GM21717 (cell line): Measurements from ENCODE around the gene TLL2.

Source experiments
- ATAC-seq: cut with Tn5 transposase; IDR thresholded peaks from one replicate; pipeline ENCODE4 v1.9.1; 2021; ENCODE audit warnings: mild to moderate bottlenecking, moderate library complexity; ENCODE audit not compliant: unreplicated experiment

TLL2 gene

GRCh38 chr10:96509017-96509641 lies 4.6 kb downstream of the TLL2 start:
- no peak for ATAC-seq

- ATAC-seq = no peak
Observed at GRCh38 chr10:96507044-96507443, 6.7 kb downstream of the TLL2 start.

- no peak for ATAC-seq
Observed at GRCh38 chr10:96505150-96506136, 8.3 kb downstream of the TLL2 start.

DNA sequence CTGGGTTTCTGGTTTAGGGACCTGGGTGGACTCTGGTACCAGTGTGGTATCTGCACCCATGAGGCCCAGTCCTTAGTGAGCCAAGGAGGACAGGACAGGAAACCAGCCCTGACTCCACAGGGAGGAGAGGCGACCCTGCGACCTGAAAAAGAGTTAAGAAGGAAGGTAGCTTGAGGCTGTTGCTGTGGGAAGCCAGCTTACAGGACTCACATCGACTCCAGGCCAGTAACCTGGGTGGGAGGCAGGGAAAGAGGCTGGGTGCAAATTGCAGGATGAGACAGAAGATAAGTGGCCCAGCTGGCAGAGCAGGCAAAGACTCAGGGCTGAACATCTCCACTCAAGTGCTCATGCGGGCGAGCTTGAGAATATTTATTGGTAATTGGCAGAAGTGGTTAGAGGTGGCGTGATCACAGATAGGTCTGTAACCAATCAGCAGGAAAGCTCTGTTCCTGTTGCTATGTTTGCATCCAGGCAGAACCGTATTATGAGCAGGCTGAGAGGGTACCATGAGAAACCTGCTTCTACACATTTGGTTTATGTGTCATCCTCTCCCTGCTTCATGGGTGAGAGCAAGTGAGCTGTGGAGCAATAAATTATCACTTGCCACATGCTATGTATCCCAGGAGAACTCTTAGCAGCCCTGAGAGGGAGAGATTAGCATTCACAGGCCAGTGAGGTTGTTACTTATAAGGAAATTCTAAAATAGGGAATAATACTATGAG lies 11.0 kb downstream of the TLL2 start:
- ATAC-seq = no peak

GRCh38 chr10:96501985-96502384 lies 11.7 kb downstream of the TLL2 start:
- no peak for ATAC-seq

- ATAC-seq = no peak
Observed at GRCh38 chr10:96500519-96500918, 13.2 kb downstream of the TLL2 start.

DNA sequence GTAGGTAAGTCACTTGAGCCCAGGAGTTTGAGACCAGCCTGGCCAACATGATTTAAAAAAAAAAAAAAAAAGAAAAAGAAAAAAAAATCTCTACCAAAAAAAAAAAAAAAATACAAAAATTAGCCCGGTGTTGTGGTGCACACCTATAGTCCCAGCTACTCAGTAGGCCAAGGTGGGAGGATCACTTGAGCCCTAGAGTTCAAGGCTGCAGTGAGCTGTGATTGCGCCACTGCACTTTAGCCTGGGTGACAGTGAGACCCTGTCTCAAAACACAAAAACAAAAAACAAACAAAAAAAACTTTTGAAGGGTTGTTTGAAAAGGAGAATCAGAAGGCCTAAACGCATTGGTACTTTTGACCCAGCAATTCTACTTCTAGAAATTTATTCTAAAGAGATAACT lies 13.7 kb downstream of the TLL2 start:
- no peak for ATAC-seq

DNA sequence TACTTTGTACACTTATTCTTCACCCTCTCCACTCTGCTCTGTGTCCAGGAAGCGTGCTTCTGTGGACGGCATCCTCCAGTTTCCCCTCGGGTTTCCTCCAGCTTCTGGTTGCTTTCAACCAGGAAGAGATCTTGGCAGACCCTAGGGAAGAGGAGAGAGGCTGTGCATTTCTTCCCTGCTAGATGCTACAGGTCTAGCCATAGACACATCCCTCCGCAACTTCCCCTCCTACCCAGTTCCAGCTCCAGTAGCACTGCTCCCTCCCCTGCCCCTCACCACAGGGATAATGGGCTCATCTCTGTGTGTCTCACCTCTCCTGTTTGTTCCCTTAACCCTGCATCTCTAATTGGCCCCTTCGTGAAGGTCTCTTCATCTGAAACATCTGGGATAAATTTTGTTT lies 16.3 kb downstream of the TLL2 start:
- no peak for ATAC-seq

GRCh38 chr10:96496281-96496925 lies 17.3 kb downstream of the TLL2 start:
- no peak for ATAC-seq

DNA sequence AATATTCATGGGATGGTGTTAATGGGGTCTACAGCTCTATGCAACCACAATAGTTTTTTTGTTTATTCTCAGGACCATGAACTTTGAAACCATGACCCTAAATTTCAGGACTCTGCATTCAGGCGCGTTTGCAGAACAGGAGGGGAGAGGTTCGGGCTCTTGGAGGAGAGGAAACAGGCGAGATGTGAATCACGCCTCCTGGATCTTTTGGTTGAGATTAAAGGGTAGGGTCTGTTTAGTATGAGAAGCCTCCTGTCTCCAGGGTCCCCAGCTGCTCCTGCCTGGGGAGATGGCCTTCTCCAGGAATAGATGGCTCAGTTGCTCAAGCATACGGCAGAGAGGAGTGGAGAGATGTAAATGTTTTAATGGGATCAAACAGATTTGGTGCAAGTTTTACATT lies 18.2 kb downstream of the TLL2 start:
- ATAC-seq = no peak

- no peak for ATAC-seq
Observed at GRCh38 chr10:96494694-96495093, 19.0 kb downstream of the TLL2 start.

GRCh38 chr10:96493871-96494525 lies 19.7 kb downstream of the TLL2 start:
- no peak for ATAC-seq

GRCh38 chr10:96493254-96493653 lies 20.5 kb downstream of the TLL2 start:
- no peak for ATAC-seq

GRCh38 chr10:96491303-96491702 lies 22.4 kb downstream of the TLL2 start:
- no peak for ATAC-seq

- ATAC-seq = no peak
Observed at GRCh38 chr10:96488161-96488935, 25.4 kb downstream of the TLL2 start.

DNA sequence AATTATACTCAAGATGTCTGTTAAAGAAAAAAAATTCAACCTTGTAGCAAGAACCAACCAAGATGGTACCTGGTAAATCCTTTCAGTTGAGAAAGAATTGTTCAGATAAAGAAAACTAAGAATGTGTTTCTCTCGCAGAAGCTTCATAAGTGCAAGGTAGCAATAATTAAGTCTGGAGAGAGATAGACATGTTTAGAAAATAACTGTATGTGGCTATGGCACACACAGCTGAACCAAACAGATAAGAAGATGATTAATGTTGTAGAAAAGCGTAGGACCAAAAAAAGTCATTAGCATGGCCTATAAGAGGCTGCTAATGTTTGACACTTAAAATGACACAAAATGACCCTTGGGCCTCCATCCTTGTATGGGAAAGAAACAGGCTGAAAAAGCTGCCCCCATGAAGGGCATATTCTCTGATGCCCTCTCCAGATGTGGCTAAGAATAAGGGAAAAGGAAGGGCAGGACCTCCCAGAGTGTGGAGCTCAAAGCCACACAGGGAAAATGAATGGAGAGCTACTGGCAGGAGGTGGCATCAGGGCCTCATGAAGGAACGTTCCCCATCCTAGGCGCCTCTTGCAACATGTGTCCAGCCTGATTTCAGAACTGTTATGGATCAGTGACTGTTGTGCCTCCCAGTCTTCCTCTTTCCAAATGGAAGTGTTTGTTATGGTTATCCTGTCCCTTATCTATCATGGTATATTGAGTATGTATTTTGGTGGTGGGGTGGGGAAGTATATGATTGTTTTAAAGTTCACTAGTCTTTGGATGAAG lies 30.7 kb downstream of the TLL2 start:
- no peak for ATAC-seq

DNA sequence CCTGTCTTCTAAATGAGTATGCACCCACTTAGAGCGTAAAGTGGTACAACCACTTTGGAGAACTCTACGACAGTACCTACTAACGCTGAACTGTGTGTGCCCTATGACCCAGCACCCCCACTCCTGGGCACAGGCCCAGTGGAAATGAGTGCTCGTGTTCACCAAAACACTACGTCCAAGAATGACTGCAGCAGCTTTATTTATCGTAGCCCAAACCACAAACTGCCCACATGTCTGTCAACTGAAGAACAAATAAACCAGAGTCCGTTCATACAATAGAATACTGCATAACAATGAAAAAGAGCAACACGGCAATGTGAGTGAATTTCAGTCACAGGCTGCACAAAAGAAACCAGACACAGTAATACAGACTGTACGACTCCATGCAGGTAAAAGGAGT lies 35.4 kb downstream of the TLL2 start:
- ATAC-seq = no peak

- ATAC-seq = no peak
Observed at GRCh38 chr10:96473866-96474265, 39.9 kb downstream of the TLL2 start.

GRCh38 chr10:96470116-96470743 lies 43.5 kb downstream of the TLL2 start:
- no peak for ATAC-seq
